ENCODE results near the gene LIPC. TPM values are rescaled to one million over a fixed set of nuclear protein-coding genes. Genes with fewer than 3 reads are reported as not detected.

The LIPC gene
- total RNA-seq, 1 experiment from 2014 or later, result not detected

- Mint-ChIP-seq H3K27ac (no peak overlapping the region), H3K4me1 (peaks cover 17% of the 10 kb centered on the region), H3K9me3 (no peaks in the 10 kb centered on the region), H3K36me3 (no peaks in the 10 kb centered on the region), H3K4me3 (no peak overlapping the region), H3K27me3 (ENCODE audit: low read depth) (no peaks in the 10 kb centered on the region)
- DNase-seq (ENCODE audit: low spot score), result no peak
- TF ChIP-seq JUN (CRISPR knock-in tag; IDR thresholded peaks at IDR 0.05), result no peak
- no peak for TF ChIP-seq JAZF1 (CRISPR knock-in tag; IDR thresholded peaks at IDR 0.05)
- TF ChIP-seq CBFB (CRISPR knock-in tag; IDR thresholded peaks at IDR 0.05; ENCODE audit: low read depth), result no peak
- no peak for TF ChIP-seq AFF4 (CRISPR knock-in tag; IDR thresholded peaks at IDR 0.05; ENCODE audit: borderline replicate concordance)
- TF ChIP-seq MXD4 (CRISPR knock-in tag; IDR thresholded peaks at IDR 0.05; ENCODE audit: borderline replicate concordance), result no peak
- ChIA-PET POLR2A (no interaction called here), CTCF (no interaction called here)
- no peak for ATAC-seq
These were observed 119.4 kb downstream of the LIPC start for GRCh38 chr15:58551084-58551763.

DNA sequence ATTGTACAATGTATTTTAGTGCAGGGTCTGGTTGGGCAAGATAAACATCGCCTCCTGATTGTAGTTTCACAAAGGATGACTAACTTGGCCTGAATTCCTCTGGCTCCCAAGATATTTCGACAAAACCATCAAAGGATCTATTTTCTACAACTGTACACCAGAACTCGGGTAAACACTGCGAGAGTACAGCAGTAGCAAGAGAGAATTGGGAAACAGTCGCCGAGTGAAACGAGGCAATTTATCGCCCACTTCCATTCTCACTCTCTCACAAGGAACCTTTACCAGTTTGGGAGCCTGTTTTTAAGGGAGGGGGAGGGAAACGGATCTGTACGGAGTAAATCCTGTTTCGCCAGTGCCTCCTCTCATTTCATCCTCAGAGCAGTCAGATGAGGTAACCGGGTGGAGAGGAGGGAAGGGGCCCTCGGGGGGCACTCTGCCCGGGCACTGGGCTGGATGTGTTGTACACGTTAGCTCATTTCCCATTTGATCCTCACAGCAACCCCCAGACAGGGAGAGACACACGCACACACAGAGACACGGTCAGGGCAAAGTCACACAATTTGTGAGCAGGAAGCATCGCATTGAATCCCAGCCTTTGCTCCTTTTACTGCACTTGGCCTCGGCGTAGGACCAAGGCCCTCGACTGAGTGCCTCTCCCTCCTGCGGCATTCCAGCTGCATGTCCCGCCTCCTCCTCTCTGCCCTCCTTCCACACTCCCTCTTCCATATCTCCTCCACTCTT lies 120.1 kb downstream of the LIPC start:
- Mint-ChIP-seq H3K9me3 (no peaks in the 10 kb centered on the region), H3K36me3 (no peaks in the 10 kb centered on the region), H3K4me1 (peaks cover 17% of the 10 kb centered on the region), H3K4me3 (no peak overlapping the region), H3K27me3 (ENCODE audit: low read depth) (no peaks in the 10 kb centered on the region), H3K27ac (no peak overlapping the region)
- CTCF ChIA-PET, result no interaction called here
- POLR2A ChIA-PET, result no interaction called here
- ATAC-seq, result peak; percentile 57
- TF ChIP-seq FOXJ3 (CRISPR knock-in tag; IDR thresholded peaks at IDR 0.05; ENCODE audit: borderline replicate concordance) (no peak), PREB (CRISPR knock-in tag; IDR thresholded peaks at IDR 0.05; ENCODE audit: borderline replicate concordance) (no peak), GABPB1 (CRISPR knock-in tag; IDR thresholded peaks at IDR 0.05) (peak; percentile 50)
- TF ChIP-seq, protein P1, sequence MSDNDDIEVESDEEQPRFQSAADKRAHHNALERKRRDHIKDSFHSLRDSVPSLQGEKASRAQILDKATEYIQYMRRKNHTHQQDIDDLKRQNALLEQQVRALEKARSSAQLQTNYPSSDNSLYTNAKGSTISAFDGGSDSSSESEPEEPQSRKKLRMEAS (CRISPR knock-in tag; IDR thresholded peaks at IDR 0.05), result peak; percentile 17; the same call in 1 of the 2 replicates
- DNase-seq (ENCODE audit: low spot score), result no peak

DNA sequence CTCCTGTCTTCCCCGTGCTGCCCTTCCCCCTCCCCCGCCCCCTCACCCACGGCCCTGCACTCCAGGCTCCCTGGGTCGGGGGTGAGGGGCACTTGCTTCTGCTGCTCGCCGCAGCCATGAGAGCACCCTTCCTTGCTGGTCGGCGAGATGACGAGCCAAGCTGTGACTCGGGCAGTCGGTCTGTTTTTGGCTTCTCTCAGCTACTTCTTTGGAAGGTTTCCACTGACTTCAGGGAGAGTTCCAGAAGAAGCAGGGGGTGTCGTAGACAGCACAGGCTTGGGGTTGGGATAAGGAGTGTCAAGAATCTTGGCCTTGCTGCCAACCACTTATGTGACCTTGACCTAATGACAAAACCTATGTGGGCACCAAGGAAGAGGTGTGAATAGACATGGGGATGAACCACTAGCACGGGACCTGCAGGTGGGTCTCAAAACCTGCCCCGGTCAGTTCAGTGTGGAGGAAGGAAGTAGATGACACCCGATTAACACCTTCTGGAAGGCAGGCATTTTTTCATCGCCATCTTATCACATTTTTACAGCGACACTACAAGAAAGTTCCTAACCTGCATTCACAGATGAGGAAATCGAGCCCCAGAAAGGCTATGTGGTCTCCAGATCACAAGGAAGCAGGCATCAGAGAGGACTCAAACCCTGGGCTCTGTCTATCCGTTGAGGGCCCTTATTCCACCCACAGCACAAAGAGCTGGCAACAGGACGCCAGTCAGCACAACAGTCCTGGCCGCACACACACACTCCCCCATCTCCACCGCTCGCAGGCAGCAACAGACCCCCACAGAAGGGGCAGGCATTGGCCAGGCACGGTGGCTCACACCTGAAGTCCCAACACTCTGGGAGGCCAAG lies 120.9 kb downstream of the LIPC start:
- Mint-ChIP-seq H3K9me3 (no peaks in the 10 kb centered on the region), H3K4me1 (peaks cover 17% of the 10 kb centered on the region), H3K27me3 (ENCODE audit: low read depth) (no peaks in the 10 kb centered on the region), H3K36me3 (no peaks in the 10 kb centered on the region), H3K27ac (no peak overlapping the region), H3K4me3 (no peak overlapping the region)
- no peak for DNase-seq (ENCODE audit: low spot score)
- no peak for ATAC-seq
- POLR2A ChIA-PET, result no interaction called here
- CTCF ChIA-PET, result no interaction called here
- TF ChIP-seq SOX15 (CRISPR knock-in tag; IDR thresholded peaks at IDR 0.05) (no peak), IRF1 (CRISPR knock-in tag; IDR thresholded peaks at IDR 0.05) (no peak), TEAD4 (CRISPR knock-in tag; IDR thresholded peaks at IDR 0.05) (no peak), ELF4 (CRISPR knock-in tag; IDR thresholded peaks at IDR 0.05; ENCODE audit: low read depth) (no peak), ZNF532 (CRISPR knock-in tag; IDR thresholded peaks at IDR 0.05; ENCODE audit: borderline replicate concordance) (no peak), NR1H2 (CRISPR knock-in tag; IDR thresholded peaks at IDR 0.05) (no peak), RORB (CRISPR knock-in tag; IDR thresholded peaks at IDR 0.05) (no peak), SP1 (CRISPR knock-in tag; conservative IDR thresholded peaks at IDR 0.05) (no peak), FOXK1 (CRISPR knock-in tag; IDR thresholded peaks at IDR 0.05) (no peak)
